DMS 273 treated with DMSO at 0.1 percent for 48 hours (cell line): ENCODE measurements around the gene CAVIN3.

Source experiments
- DNase-seq: peaks from one replicate; lab custom pipeline; 2025; lab: John Stamatoyannopoulos, UW

Gene CAVIN3

GRCh38 chr11:6270584-6271246, 49.6 kb downstream of the CAVIN3 start:
- no peak for DNase-seq

DNA sequence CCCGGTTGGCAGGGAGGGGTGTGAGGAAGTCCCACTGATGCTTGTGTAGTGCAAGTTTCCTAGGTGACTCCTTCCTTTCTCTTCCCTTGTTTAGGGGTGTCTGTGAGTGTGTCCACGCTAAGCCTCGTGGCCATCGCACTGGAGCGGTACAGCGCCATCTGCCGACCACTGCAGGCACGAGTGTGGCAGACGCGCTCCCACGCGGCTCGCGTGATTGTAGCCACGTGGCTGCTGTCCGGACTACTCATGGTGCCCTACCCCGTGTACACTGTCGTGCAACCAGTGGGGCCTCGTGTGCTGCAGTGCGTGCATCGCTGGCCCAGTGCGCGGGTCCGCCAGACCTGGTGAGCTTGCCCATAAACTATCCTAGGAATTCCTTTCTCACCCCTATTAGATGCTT, 50.3 kb downstream of the CAVIN3 start:
- DNase-seq, result no peak
